GM21515 (cell line): ENCODE measurements around the gene NMRK1.
A peak's percentile ranks its signal among the peaks of the same experiment; 100 is the strongest.

Experiments
- ATAC-seq: cut with Tn5 transposase; IDR thresholded peaks from one replicate; pipeline ENCODE4 v1.9.1; 2021; ENCODE audit not compliant: unreplicated experiment

NMRK1 gene

GRCh38 chr9:75087824-75088645, at the start of gene NMRK1, which contains the start of gene OSTF1:
TSS of gene NMRK1 (minus strand) at chr9:75088155. CDS start at chr9:75083115, 5,040 bp downstream.
TSS of gene OSTF1 (plus strand) at chr9:75088514. CDS start at chr9:75088693, 179 bp downstream.
- ATAC-seq = peak; percentile 89

- no peak for ATAC-seq
These were observed 46.5 kb upstream of the NMRK1 start for GRCh38 chr9:75134495-75134894.

GRCh38 chr9:75133396-75133795, 45.4 kb upstream of the NMRK1 start:
- ATAC-seq = no peak

DNA sequence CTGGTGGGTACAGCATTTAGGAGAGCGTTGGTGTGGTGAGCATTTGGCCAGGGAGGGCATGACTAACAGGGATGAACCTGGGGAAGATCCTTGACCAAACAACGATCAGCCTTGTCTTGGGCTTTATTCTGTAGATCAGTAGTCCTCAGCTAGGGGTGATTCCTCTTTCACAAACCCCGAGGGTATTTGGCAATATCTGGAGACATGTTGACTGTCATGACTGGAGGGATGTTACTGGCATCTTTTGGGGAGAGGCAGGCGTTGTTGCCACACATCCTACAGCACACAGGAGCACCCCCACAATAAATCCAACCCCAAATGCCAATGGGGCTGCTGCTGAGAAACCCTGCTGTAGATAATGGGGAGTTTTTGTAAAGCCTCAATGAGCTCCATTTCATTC, 44.3 kb upstream of the NMRK1 start:
- ATAC-seq = no peak

DNA sequence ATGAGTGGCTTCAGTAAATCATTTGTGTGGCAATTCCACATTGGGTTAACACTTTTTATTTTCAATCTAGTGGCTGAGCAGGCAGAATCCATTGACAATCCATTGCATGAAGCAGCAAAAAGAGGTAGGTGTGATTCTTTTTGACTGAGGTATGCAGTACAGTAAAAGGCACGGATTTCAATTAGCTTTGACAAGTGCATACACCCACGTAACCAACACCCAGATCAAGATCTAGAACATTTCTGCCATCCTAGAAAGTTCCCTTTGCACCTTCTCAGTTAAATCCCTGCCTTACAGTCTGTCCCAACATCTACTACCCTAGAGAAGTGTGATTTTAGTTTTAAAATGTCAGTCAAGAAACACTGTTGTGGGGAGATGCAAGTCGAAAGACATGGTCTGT, 43.7 kb upstream of the NMRK1 start:
- ATAC-seq = no peak

DNA sequence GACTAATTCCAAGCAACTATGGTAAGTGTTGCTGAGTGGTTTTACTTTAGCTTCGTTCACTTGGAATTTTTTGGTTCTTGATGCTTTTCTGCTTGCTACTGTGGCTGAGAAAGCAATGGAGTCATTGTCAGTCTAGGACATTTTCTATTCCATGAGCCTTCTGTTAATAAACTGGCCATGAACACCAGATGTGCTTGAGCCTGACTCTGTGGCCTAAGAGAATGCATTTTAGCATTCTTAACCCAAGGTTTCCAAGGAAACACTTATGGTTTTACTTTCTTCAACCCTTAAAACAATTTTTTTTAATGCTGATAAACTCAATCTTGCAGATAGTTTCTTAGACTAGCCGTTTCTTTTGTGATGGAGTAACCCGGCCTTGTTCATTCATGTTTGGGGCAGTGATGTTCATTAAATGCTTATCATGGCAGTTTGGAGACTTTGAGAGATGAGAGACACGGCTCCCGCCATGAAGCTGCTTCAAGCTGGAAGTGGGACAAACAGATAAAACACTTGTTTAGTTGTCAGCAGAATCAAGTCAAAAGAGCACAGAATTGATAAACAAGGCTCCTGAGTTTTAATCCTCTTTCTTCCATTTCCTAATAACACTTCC, 42.8 kb upstream of the NMRK1 start:
- ATAC-seq = no peak

- no peak for ATAC-seq
These were observed 42.2 kb upstream of the NMRK1 start for GRCh38 chr9:75130172-75130571.

- ATAC-seq = no peak
These were observed 40.6 kb upstream of the NMRK1 start for GRCh38 chr9:75128535-75128934.

DNA sequence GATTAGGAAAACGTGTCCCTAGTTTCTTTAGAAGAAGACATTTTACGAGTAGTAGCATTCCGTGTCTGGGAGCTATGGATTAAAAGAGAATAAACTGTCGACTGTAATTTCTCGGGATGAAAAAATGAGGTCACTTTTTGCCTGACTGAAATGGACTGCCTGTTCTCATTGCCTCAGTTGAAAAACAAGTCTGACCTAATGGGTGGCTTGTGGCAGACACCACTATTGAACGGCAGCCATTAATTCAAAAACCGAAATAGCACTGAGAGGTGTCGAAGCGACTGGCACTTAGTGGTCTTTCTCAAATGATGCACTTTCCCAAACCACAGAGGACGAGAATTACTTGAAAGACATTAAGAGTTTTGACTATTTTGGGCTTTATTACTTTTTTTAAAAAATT, 35.7 kb upstream of the NMRK1 start:
- no peak for ATAC-seq

GRCh38 chr9:75121914-75122558, 34.1 kb upstream of the NMRK1 start:
- ATAC-seq = no peak

- ATAC-seq = no peak
These were observed 32.7 kb upstream of the NMRK1 start for GRCh38 chr9:75120686-75121085.

DNA sequence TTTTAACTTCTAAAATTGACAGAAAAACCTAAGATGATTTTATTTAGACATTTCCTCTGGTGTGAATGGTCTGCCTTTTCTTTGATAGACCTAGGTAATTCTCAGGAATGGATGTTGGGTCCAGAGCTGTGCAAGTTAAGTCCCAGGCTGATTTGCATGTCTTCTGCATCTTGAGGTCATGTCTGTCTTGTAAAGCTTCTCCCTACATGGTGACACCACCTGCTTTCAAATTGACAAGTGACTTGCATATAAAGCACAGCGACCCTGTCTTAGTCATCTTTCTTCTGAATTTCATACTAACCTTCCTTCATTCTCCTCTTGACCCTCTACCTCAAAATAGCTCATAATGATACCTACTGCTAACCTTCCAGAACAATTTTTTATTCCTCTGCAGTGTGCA, 29.6 kb upstream of the NMRK1 start:
- no peak for ATAC-seq

GRCh38 chr9:75116306-75116705, 28.4 kb upstream of the NMRK1 start:
- no peak for ATAC-seq

GRCh38 chr9:75112789-75113188, 24.8 kb upstream of the NMRK1 start:
- ATAC-seq = no peak

DNA sequence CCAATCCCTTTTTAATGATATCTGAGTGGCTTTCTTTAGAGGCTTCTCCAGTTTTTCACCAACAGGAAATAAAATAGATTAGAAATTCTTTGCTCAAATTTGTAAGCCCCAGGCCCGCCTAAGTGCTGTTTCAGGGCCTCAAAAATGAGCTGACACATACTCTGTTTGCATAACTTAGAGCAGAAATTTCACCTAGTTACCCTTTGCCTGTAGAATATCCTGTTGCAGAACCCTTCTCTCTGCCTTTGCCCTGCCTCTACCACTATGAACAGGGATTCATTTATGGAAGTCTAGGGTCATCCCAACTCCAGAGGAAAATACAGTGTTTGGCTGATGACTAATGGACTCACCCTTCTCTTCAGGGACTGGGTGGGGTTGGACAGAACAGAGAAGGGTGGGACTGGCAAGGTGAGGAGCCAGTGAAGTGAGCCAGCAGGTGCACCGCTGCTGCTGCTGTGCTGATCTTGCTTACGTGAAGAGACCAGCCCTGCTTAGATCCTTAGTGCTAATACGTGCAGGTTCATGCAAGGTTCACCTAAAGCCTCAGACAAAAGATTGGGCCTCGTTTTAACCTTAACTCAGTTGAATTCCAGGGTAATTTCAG, 23.2 kb upstream of the NMRK1 start:
- ATAC-seq = no peak

- no peak for ATAC-seq
These were observed 21.4 kb upstream of the NMRK1 start for GRCh38 chr9:75109210-75109839.

- no peak for ATAC-seq
These were observed 20.6 kb upstream of the NMRK1 start for GRCh38 chr9:75108571-75108970.

DNA sequence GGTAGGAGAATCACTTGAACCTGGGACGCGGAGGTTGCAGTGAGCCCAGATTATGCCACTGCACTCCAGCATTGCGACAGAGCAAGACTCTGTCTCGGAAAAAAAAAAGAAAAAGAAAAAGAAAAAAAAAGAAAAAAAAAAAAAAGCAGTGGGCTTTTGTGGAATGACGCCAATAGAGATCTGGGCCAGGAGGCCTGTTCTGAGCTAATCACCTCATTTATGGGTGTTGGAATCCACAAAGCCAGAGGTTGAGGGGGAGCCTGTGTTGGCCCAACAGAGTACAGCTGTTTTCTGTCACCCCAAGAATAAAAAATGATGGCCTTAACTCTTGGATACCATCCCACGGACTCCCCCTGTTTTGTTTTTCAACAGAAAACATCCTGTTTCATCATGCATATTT, 18.9 kb upstream of the NMRK1 start:
- ATAC-seq = no peak

DNA sequence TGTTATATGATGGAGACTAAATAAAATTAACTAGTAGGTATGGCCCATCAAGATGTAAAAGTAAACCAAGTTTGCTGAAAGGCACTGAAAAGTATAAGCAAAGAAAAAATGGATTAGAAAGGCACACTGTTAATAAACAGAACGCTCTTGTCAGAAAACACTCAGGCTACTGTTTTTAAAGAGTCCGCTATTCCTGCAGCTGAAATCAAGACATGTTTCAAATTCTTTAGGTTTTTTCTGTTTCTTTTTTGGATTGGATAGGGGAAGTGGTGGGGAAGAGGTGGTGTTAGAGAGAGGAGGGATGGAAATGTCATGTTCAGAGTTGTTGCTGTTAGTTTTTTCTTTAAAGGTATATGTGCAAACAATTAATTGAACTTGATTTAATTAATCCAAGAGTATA, 17.9 kb upstream of the NMRK1 start:
- no peak for ATAC-seq

DNA sequence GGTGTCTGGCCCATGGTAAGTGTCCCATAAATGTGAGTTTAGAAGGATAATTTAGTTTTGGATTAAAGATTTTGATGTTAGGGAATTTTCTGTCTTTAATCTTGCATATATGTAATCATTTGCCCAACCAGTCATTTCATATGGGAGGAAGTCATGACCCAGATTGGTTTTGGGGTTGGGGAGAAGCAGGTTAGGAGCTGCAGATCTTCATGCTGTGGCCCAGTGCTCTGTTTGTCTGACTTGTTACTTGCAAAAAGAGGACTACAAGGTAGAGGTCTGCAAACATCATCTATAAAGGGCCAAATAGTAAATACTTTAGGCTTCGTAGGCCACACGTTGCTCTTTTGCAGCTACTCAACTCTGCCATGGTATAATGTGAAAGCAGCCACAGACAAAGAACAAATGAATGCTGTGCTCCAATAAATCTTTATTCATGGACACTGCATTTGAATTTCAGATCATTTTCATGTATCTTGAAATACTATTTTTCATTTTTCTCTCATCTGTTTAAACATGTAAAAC, 17.1 kb upstream of the NMRK1 start:
- no peak for ATAC-seq

DNA sequence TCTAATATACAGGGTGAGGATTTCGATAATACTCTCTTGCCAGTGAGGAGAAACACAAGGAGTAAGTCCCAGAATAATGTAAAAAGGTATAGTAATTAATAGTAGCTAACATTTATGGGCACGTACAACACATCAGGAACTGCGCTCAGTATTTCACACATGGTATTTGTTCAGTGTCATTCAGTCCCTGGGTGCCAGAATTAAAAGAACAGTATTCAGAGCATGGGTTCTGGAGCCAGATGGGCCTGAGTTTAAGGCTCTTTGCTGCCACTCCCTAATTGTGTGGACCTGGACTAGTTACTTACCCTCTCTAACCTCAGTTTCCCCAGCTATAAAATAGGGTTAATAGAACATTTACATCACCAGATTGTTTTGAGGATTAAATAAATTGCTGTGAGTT, 16.7 kb upstream of the NMRK1 start:
- ATAC-seq = no peak
